Subcutaneous adipose tissue (tissue), 4 donors: ENCODE results near the gene FGF14. TPM values are rescaled to one million over a fixed set of nuclear protein-coding genes. Genes with fewer than 3 reads are reported as not detected.

Source experiments
- total RNA-seq, 4 donors: library from RNA; depleted of rRNA; stranded (reverse); fragments of >200 nt; gene quantifications; one replicate each; pipeline ENCODE4 v1.1.0, GENCODE V29; 2016
- TF ChIP-seq, protein P1 (sequence below): fragments of 450-650 bp; IDR thresholded peaks from one replicate; pipeline ENCODE4 v1.5.1; 2016; ENCODE audit warnings: low read depth, mild to moderate bottlenecking, control low read depth, antibody characterized with exemption, moderate library complexity

FGF14 gene
- total RNA-seq = 1 to 10 TPM in 2 of 4 donors, under 1 TPM in 2; 0.17 to 3.6 (median 0.93) TPM

GRCh38 chr13:102401766-102402165 is at the start of gene FGF14:
FGF14 (minus strand) TSS chr13:102402048.
- TF ChIP-seq, protein P1, sequence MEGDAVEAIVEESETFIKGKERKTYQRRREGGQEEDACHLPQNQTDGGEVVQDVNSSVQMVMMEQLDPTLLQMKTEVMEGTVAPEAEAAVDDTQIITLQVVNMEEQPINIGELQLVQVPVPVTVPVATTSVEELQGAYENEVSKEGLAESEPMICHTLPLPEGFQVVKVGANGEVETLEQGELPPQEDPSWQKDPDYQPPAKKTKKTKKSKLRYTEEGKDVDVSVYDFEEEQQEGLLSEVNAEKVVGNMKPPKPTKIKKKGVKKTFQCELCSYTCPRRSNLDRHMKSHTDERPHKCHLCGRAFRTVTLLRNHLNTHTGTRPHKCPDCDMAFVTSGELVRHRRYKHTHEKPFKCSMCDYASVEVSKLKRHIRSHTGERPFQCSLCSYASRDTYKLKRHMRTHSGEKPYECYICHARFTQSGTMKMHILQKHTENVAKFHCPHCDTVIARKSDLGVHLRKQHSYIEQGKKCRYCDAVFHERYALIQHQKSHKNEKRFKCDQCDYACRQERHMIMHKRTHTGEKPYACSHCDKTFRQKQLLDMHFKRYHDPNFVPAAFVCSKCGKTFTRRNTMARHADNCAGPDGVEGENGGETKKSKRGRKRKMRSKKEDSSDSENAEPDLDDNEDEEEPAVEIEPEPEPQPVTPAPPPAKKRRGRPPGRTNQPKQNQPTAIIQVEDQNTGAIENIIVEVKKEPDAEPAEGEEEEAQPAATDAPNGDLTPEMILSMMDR = no peak

DNA sequence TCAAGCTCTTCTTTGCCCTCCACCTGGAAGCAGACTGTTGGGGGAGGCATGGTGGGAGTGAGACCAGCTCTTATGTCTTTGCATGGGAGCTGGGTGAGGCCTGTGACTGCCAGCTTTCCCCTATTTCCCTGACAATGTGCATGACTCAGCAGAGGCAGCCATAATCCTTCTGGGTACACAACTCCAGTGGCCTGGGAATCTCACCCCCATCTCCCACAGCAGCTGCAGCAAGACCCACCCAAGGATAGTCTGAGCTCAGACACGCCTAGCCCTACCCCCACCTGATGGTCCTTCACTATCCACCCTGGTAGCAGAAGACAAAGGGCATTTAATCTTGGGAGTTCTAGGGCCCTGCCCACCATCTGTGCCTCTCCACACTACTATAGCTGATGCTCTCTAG is 41.4 kb upstream of the FGF14 start:
- TF ChIP-seq, protein P1 = no peak

DNA sequence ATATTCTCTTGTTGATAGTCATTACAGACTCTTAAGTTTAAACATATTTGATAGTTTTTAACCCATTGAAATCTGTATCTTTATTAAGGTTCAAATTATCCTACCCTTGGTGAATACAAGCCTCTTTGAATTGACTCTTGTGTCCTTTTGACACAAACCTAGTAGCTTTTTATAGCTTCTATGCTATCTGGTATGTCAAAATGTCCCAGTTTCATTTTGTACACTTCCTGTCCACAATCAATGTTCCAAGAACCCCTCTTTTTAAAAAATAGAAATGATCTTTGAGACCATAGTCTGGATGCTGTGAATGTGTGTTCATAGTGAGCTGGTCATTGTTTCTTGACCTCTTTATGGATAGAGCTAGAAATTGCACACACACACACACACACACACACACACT is 39.2 kb upstream of the FGF14 start:
- TF ChIP-seq, protein P1 = no peak

- TF ChIP-seq, protein P1 = no peak
Measured at GRCh38 chr13:102440259-102440936, 38.5 kb upstream of the FGF14 start.

- TF ChIP-seq, protein P1 = no peak
Measured at GRCh38 chr13:102422690-102423089, 20.8 kb upstream of the FGF14 start.

GRCh38 chr13:102405499-102406100 is 3.8 kb upstream of the FGF14 start:
- TF ChIP-seq, protein P1 = no peak

GRCh38 chr13:102402290-102402689 is 442 bp upstream of the FGF14 start:
- TF ChIP-seq, protein P1 = no peak
